ENCODE results near the gene KLHL17.
A peak's percentile ranks its signal among the peaks of the same experiment; 100 is the strongest.

Gene KLHL17

DNA sequence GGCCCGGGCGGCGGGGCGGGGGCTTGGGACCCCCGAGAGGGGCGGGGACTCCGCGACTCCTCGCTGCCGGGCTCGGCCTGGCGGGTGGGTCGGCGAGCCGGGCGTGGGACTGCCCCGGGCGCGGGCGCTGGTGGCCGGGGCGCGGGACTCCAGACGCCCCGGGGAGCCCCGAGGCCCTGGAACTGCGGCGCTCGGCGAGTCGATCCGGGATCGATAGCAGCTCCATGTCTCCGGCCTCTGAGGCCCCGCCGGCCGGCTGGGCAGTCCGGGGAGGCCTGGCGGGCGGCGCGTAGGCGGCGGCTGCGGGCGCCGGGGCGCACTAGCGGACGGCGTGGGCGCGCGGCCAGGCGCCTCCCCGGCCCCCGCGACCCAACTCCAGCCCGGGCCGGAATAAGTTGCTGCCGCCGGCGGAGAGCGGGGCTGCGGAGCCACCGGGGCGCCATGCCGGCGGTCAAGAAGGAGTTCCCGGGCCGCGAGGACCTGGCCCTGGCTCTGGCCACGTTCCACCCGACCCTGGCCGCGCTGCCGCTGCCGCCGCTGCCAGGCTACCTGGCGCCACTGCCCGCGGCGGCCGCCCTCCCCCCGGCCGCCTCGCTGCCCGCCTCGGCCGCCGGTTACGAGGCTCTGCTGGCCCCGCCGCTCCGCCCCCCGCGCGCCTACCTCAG is 36.3 kb upstream of the KLHL17 start:
- TF ChIP-seq EZH2 (optimal IDR thresholded peaks at IDR 0.05; ENCODE audit: low read depth, low read length), result no peak
- TF ChIP-seq CTCF (IDR thresholded peaks at IDR 0.05; ENCODE audit: low read length), result no peak
- no peak for TF ChIP-seq EZH2phosphoT487 (IDR thresholded peaks at IDR 0.05; ENCODE audit: low read length)
- Histone ChIP-seq H3K4me2 (ENCODE audit: low read depth, low read length) (no peak overlapping the region), H3K4me1 (ENCODE audit: low read length) (no peaks in the 10 kb centered on the region; the same call in 1 of the 2 replicates), H3K4me3 (ENCODE audit: low read length) (no peak overlapping the region), H2AFZ (ENCODE audit: low read length) (no peak overlapping the region), H3K36me3 (replicated peaks; ENCODE audit: insufficient read depth, low read length) (no peaks in the 10 kb centered on the region), H3F3A (ENCODE audit: insufficient read depth, low read length) (no peaks in the 10 kb centered on the region), H3K9ac (ENCODE audit: low read length) (no peak overlapping the region), H3K79me2 (ENCODE audit: low read length) (no peaks in the 10 kb centered on the region), H3K27me3 (replicated peaks; ENCODE audit: insufficient read depth, low read length) (peaks cover 90% of the 10 kb centered on the region), H3K9me2 (replicated peaks; ENCODE audit: insufficient read depth, low read length) (no peaks in the 10 kb centered on the region), H4K20me1 (ENCODE audit: insufficient read depth, low read length) (no peaks in the 10 kb centered on the region), H3K9me3 (replicated peaks; ENCODE audit: insufficient read depth, low read length) (no peaks in the 10 kb centered on the region), H3K27ac (ENCODE audit: low read length) (no peak overlapping the region)
- DNase-seq, result no peak

- no peaks in the 10 kb centered on the region for H3K9me3 ChIP-seq (replicated peaks; ENCODE audit: insufficient read depth, low read length)
- no peaks in the 10 kb centered on the region for H3K79me2 ChIP-seq (ENCODE audit: low read length)
- H4K20me1 ChIP-seq (ENCODE audit: insufficient read depth, low read length), result no peaks in the 10 kb centered on the region
- TF ChIP-seq EZH2 (optimal IDR thresholded peaks at IDR 0.05; ENCODE audit: low read depth, low read length), result peak; percentile 99
- no peak for TF ChIP-seq CTCF (IDR thresholded peaks at IDR 0.05; ENCODE audit: low read length)
- peak; percentile 93; the same call in 1 of the 2 replicates for TF ChIP-seq EZH2phosphoT487 (IDR thresholded peaks at IDR 0.05; ENCODE audit: low read length)
- DNase-seq, result no peak
- H3K4me3 ChIP-seq (ENCODE audit: low read length), result no peak overlapping the region
- no peaks in the 10 kb centered on the region for H3F3A ChIP-seq (ENCODE audit: insufficient read depth, low read length)
- no peak overlapping the region for H2AFZ ChIP-seq (ENCODE audit: low read length)
- H3K9ac ChIP-seq (ENCODE audit: low read length), result no peak overlapping the region
- no peaks in the 10 kb centered on the region; the same call in 1 of the 2 replicates for H3K4me1 ChIP-seq (ENCODE audit: low read length)
- no peaks in the 10 kb centered on the region for H3K36me3 ChIP-seq (replicated peaks; ENCODE audit: insufficient read depth, low read length)
- H3K4me2 ChIP-seq (ENCODE audit: low read depth, low read length), result peak overlapping the region; percentile 15; the same call in 1 of the 2 replicates
- H3K9me2 ChIP-seq (replicated peaks; ENCODE audit: insufficient read depth, low read length), result no peaks in the 10 kb centered on the region
- peaks cover 90% of the 10 kb centered on the region for H3K27me3 ChIP-seq (replicated peaks; ENCODE audit: insufficient read depth, low read length)
- H3K27ac ChIP-seq (ENCODE audit: low read length), result no peak overlapping the region
Observed at GRCh38 chr1:924656-925560, 35.5 kb upstream of the KLHL17 start.

- Histone ChIP-seq H3K27ac (ENCODE audit: low read length) (no peak overlapping the region), H4K20me1 (ENCODE audit: insufficient read depth, low read length) (no peaks in the 10 kb centered on the region), H3F3A (ENCODE audit: insufficient read depth, low read length) (no peaks in the 10 kb centered on the region), H2AFZ (ENCODE audit: low read length) (no peak overlapping the region), H3K9me3 (replicated peaks; ENCODE audit: insufficient read depth, low read length) (no peaks in the 10 kb centered on the region), H3K4me2 (ENCODE audit: low read depth, low read length) (no peak overlapping the region), H3K4me1 (ENCODE audit: low read length) (no peaks in the 10 kb centered on the region; the same call in 1 of the 2 replicates), H3K9me2 (replicated peaks; ENCODE audit: insufficient read depth, low read length) (no peaks in the 10 kb centered on the region), H3K9ac (ENCODE audit: low read length) (no peak overlapping the region), H3K36me3 (replicated peaks; ENCODE audit: insufficient read depth, low read length) (no peaks in the 10 kb centered on the region), H3K4me3 (ENCODE audit: low read length) (no peak overlapping the region), H3K27me3 (replicated peaks; ENCODE audit: insufficient read depth, low read length) (peaks cover 90% of the 10 kb centered on the region), H3K79me2 (ENCODE audit: low read length) (no peaks in the 10 kb centered on the region)
- TF ChIP-seq CTCF (IDR thresholded peaks at IDR 0.05; ENCODE audit: low read length) (no peak), EZH2phosphoT487 (IDR thresholded peaks at IDR 0.05; ENCODE audit: low read length) (peak; percentile 74; the same call in 1 of the 2 replicates), EZH2 (optimal IDR thresholded peaks at IDR 0.05; ENCODE audit: low read depth, low read length) (peak; percentile 44)
- no peak for DNase-seq
Observed at GRCh38 chr1:925561-926421, 34.6 kb upstream of the KLHL17 start.
